ENCODE results near the gene ANKRD34B.

The ANKRD34B gene

DNA sequence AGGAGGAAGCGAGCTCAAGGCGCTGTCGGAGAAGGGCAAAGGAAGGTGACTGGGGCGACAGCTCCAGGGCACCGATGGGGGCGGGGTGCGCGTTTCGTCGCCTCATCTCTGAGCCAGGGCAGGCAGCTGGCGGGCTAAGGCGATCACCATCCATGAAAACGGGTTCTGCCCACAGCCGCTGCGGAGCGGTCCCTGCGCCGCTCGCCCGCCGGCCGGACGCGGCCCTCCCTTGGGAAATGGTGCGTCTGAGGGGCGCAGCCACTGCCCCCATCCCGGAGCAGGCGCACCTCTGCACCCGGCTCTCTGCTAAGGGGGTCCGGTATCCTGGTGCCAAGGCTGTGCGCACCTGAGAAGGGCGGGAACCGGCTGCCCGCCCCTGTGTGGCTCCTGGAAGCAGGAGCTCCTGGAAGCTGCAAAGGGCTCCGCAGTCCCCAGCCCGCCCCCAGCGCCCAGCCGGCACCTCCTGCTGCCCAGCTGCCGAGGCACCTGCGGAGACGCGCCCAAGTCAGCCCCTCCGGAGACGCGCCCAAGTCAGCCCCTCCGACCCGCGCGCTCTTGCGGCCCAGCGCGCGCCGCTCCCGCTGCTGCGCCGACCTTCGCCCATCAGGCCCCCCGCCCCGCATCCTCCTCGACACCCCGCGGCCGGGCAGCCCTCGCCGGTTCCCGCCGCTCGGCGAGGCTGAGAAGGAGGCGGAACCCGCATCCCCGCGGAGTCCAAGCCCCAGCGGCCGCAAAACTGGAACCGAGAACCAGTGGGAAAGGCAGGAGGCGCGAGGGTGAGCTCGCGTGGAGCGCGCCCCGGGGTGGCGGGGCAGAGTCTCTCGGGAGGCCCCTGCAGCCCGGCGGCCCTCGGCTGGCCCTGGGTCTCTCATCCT is 757 bp downstream of the ANKRD34B start:
- DNase-seq (ENCODE audit: low spot score): no peak

DNA sequence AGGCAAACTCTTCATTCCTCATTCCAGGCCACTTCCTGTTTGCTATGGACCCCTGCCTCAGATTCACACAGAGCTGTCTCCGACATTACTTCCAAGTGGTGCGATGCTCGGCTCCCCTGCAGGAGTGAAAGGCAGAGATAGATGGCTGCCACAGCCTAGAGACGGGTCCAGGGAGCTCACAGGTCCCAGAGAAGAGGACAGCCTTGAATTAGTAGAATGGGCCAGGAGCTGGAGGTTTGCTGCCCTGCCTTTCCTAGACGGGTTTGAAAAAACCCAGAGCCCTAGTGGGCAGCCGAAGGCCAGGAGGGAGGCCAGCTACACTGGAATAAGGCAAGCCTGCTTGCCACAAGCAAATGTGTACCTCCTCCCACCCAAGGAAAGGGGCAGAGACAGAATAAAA is 1.8 kb downstream of the ANKRD34B start:
- DNase-seq (ENCODE audit: low spot score): no peak

DNA sequence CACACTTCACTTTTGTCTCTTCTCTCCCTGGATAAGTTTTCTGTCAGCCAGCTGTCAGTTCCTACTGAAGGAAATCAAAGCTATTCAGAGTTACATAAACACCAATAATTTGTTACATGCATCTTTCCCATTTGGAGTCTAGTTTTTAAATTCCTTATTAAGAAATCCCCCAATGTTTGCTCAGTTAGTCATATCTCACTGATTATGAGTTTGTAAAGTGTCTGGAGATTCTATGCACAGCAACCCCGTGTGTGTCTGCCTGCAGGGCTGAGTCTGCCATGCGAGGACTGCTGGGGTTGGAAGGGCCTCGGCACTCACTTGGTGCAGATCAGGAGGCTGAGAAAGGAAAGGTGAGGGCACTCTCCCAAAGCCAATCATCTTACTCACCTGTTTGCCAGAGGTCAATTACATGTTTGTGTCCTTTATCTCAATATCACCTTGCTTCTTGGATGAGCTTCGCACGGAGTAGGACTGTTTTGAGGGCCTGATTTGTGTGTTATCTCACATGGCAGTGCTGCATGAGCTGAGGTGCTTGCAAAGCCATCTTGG is 3.3 kb downstream of the ANKRD34B start:
- DNase-seq (ENCODE audit: low spot score): no peak

DNA sequence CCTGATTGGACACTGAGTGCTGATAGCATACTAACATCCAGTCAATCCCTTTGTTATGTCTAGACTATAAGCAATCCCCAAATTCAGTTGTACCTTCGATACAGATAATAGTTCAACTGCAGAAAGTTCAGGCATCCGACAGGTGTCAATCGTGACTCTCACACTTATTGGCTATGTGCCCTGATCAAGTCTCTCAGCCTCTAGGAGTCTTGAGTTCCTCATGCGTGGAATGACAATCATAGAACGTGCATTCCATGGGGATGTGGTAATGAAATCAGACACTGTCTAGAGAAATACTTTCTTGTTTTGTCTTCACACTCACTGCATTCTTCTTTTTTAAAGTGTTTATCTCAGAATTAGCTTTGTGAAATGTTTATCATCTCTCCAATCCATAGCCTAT is 4.8 kb downstream of the ANKRD34B start:
- no peak for DNase-seq (ENCODE audit: low spot score)

DNA sequence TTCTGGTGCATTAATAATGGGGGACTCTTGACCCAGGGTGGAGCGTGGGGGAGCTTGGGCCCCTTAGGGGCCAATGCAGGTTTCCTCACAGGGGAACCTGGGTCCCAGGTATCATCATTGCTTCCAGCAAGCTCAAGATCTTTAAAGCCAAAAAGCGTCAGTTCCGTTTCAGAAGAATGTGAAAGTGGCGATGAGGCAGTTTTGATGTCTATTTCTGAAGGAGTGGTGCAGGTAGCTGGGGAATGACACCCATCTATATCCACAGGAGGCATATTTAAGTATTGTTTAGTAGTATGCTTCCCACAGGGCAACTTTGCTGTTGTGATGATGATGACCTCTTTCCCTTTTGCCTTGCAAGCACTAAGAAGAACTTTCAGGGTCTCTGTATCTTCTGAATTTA is 10.8 kb downstream of the ANKRD34B start:
- DNase-seq (ENCODE audit: low spot score): no peak

DNA sequence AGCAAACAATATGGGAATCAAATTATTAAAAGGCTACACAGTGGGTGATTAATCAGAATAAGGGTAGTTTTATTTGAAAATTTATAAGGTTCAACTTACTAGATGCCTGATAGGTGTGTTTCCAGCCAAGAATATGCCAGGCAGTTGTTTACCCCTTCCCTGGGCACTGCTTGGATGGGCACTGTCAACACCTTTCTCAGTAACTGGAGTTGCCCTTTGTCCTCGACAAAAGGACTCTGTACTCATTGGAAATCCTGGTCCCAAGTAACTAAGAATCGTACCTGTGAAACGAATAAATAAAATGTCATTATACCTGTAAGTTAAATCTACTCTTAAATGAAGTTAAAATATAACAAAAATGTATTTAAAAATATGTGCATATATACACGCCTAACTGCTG is 15.0 kb downstream of the ANKRD34B start:
- no peak for DNase-seq (ENCODE audit: low spot score)

DNA sequence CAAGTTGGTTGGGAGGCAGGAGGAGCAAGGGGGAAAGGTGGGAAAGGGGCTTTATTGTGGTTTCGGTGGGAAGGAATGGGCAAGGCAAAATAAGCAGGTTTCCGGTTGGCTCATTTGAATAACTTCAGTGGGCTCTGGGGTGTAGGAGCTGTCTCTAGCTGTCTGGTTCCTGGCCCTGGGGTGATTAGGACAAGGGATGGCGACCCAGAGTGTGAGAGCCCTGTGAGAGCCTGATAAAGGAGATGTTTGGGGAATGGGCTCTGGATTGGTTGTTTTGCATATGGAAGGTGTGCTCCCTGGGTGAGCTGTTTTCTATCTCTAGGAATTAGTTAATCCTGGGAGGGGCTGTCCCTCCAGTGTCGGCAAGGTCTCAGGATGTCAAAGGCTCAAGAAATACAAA is 15.4 kb downstream of the ANKRD34B start:
- no peak for DNase-seq (ENCODE audit: low spot score)

DNA sequence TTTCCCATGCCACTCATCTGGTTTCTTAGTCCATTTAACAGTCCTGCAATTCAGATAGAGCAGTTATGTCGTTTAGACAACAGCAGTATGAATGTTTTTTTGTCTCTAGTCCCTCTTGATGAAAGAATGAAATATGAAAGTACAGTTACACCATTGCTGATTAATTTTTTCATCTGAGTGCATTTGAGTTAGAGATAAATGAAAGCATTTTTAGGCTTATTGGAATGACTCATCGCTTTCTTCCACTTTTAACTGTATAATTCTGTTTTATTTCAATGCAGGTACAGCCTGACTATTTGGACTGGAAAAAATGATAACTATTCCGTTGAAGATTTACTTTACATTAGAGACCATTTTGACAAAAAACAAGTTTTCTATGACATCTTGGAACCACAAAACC is 28.7 kb downstream of the ANKRD34B start:
- DNase-seq (ENCODE audit: low spot score): no peak

DNA sequence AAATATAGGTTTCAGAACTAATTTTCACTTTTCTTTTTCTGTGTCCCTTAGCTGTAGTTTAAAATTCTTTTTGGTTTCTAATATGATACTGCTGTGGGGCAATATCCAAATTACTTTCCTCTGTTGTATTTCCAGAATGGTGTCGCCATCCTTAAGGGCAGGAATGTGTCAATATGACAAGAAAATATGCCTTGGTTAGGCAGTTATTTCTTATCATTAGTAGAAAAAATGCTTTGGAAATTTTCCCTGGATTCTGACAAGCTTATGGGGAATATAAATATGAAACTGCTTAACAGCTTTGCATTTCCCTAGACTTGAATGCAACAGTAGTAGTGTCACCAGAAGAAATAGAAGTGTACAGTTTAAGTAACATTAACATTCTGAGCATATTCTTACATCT is 29.4 kb downstream of the ANKRD34B start:
- no peak for DNase-seq (ENCODE audit: low spot score)

DNA sequence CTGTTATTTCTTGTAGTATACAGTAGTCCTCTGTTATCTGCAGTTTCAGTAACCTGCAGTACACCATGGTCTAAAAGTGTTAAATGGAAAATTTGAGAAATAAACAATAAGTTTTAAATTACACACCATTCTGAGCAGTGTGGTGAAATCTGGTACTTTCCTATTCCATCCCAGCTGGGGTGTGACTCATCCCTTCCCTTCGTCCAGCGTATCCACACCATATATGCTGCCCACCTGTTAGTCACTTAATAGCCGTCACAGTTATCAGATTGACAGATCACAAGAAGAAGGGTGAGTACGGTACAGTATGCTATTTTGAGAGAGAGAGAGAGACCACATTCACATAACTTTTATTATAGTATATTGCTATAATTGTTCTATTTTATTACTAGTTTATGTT is 53.3 kb downstream of the ANKRD34B start:
- peak; percentile 4 for DNase-seq (ENCODE audit: low spot score)

DNA sequence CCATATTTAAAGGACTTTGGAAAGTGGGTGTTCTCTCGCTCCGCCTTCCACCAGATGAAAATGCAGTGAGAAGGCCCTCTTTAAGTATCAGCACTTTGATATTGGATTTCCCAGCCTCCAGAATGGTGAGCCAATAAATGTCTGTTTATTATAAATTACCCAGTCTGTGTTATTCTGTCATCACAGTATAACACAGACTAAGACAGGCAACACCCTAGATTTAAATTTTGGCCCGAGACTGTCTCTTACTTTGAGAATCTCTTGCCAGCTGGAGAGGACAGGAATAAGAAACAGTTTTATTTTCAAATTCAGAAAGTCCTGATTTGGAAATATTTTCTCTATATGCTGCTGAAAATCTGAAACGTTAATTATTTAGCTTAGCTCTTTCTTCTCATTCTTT is 60.7 kb downstream of the ANKRD34B start:
- no peak for DNase-seq (ENCODE audit: low spot score)

DNA sequence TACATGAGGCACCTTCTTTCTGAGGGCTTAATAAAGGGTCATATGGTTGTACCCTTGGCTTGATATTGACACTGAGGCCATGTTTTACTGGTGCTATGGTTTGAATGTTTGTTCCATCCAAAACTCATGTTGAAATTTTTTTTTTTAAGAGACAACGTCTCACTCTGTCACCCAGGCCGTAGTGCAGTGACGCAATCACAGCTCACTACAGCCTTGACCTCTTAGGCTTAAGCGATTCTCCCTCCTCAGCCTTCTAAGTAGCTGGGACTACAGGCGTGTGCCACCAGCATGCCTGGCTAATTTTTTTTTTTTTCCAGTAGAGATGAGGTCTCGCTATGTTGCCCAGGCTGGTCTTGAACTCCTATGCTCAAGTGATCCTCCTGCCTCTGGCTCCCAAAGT is 61.2 kb downstream of the ANKRD34B start:
- no peak for DNase-seq (ENCODE audit: low spot score)

DNA sequence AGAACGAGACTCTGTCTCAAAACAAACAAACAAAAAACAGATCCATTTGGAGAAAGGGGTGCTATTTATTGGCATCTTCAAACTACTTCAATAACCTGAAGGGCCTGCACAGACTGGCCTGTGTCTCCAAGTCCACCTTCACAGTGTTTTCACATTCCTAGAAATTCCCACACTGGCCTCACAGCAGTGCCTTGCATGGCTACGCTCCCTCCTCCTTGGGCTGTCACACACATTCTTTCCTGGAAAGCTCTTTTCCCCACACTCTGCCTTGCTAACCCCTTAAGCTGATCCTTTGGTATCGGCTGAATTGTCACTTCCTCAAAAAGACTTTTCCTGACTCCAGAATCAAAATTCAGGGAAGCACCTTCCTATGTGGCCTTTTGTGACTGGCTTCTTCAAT is 62.4 kb downstream of the ANKRD34B start:
- DNase-seq (ENCODE audit: low spot score): no peak
